ENCODE results near the gene KLHL3.

KLHL3 gene

DNA sequence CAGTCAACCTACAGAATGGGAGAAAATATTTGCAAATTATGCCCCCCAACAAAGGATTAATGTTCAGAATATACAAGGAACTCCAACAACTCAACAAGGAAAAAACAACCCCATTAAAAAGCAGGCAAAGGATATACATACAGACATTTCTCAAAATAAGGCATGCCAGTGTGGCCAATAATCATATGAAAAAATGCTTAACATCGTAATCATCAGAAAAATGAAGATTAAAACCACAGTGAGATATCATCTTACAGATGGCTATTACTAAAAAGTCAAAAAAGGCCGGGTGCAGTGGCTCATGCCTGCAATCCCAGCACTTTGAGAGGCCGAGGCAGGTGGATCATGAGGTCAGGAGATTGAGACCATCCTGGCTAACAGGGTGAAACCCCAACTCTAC, 103.2 kb downstream of the KLHL3 start:
- no peak for DNase-seq (ENCODE audit: low spot score)

- no peak for DNase-seq (ENCODE audit: low spot score)
Observed at GRCh38 chr5:137631453-137631852, 104.4 kb downstream of the KLHL3 start.

DNA sequence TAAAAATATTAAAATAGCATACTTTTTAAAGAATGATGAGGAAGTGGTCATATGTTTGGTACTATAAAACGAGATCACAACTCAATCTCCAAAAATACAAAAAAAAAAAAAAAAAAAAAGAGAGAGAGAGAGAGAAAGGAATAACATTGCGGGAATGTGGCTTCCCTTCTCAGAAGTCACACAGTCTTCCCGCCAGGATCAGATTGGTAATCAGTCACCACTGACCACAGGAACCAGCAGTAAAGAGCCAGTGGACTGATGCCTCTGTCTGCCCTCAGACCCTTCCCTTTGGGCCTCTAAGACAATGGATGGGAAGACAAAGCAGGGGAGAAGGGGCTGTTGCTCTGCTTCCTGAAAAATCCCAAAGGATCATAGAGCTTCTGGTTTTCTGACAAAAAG, 104.9 kb downstream of the KLHL3 start:
- no peak for DNase-seq (ENCODE audit: low spot score)

GRCh38 chr5:137630216-137630971, 105.5 kb downstream of the KLHL3 start:
- no peak for DNase-seq (ENCODE audit: low spot score)

DNA sequence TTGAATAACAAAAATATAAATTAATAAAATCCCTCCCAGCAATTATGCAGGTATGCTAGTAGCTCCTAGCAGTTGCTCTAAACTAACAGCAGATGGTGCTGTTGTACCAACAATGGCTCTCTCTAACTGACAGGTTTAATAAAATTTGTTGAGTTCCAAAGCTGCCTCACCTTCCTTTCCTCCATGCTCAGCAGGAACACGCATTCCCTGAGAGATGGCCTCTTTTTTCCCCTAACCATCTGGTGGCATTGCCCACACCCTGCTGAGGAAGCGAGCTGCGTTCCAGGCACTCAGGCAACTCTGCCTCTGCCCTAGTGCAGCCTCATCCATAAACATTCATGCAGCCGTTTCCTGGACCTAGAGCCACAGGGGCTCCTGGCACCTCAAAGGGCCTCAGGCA, 106.2 kb downstream of the KLHL3 start:
- peak; percentile 50 for DNase-seq (ENCODE audit: low spot score)

- DNase-seq (ENCODE audit: low spot score) = no peak
Observed at GRCh38 chr5:137627706-137628105, 108.2 kb downstream of the KLHL3 start.

DNA sequence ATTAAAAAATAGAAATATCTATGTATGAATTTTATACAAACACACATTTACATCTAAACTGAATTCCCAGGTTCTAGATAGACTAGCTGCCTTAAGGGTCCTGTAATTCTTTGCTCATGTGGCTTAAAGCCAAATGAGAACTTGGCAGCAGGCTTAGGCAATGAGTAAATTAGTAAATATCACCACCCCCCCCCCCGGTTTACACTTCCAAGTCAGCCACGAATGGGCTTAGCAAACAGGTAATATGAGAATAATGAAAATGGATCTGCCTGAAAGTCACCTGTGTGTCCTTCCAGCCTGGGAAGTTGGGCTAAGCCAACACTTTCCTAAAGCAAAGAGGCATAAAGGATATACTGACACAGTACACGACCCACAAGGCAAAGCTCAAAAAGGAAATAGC, 108.6 kb downstream of the KLHL3 start:
- no peak for DNase-seq (ENCODE audit: low spot score)

- DNase-seq (ENCODE audit: low spot score) = no peak
Observed at GRCh38 chr5:137624786-137625349, 111.0 kb downstream of the KLHL3 start.

DNA sequence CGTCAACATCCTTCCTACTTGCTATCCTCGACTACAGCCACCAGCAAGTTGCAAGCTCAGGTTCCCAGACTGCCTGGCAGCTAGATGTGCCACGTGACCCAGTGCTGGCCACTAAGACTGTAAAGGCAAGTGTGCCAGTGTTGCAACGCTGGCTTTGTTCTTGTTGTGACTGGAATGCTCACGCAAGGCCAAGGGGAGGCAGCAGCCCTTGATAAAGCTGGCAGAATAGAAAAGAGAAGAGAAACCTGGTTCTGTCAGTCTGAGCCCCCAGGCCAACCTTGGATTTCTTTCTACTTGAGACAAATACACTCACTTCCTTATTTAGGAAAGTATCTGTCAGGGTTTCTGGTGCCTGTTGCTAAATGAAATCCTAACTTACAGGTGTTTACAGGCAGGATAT, 113.0 kb downstream of the KLHL3 start:
- DNase-seq (ENCODE audit: low spot score) = no peak

DNA sequence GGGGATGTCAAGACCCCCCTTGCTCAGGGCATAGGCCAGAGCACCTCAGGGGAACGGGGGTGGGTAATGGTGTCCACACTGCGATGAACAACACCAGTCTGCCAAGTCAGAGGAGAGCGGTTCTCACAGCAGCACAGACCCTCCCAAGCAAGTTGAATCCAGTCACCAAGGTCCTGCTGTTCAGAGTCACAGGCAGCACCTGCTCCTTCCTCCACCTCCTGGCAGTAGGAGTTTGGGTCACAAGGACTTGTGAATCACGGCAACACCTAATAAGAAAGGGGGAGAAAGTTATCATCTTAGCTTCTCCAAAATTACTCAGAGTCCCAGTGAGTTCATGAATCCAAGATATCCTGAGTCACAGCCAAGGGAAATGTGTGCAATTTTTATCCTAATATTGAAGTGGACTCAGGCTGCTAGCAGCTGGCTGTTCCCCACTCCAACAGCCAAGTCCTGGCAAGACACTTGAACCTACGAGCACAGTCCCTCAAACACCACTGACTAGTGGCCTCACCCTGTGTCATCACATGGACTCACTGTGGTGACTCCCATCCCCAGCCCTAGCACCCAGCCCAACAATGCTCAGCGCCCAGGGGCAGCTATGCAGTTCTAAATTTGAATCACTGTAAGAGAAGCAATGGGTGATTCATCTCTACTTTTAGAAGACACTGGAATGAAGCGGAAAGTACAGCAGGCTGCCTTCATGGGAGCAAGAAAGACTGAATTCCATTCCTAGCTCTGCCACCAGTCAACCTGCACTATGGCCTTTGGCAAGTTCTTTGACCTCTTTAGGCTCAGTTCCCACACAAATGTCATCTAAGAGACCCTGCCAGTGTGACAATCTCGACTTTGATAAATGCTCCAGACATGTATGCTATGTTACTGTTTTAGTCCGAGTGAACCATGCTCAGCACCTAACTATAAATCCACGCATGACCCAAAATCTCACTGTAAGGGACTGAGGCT, 113.7 kb downstream of the KLHL3 start:
- DNase-seq (ENCODE audit: low spot score) = no peak

GRCh38 chr5:137621306-137621705, 114.6 kb downstream of the KLHL3 start:
- no peak for DNase-seq (ENCODE audit: low spot score)

DNA sequence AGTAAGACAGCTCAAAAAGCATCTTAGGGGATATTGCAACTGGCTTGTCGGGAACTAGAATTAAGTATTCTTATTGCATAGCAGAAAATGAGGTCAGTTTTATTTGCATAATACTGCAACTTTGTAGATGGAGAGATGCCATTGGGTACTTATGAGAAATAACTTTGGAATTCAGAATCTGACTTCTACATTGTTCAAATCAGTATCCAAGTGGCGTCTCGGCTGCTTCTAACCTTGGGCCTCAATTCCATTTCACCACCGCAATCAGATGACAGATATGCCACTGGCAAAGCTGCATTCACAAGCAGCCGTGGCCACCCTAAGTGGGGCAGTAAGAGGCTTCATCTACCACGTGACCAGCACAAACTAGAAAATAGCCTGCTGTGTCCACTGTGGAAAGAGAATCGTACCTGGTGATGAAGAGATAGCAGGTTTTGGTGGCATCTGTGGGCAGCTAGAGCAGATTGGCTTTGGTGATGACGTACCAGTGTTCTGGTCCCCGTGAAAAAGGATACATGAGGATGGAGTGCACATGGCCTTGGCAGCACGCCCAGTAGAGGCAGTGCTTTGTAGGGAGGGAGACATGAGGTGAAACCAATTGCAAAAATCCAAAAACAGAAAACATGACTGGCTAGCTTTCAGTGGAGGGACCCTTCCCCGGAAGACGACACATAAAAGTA, 116.6 kb downstream of the KLHL3 start:
- DNase-seq (ENCODE audit: low spot score) = no peak

GRCh38 chr5:137618476-137618875, 117.4 kb downstream of the KLHL3 start:
- no peak for DNase-seq (ENCODE audit: low spot score)

- DNase-seq (ENCODE audit: low spot score) = no peak
Observed at GRCh38 chr5:137617528-137618205, 118.2 kb downstream of the KLHL3 start.

GRCh38 chr5:137616046-137616445, 119.8 kb downstream of the KLHL3 start:
- no peak for DNase-seq (ENCODE audit: low spot score)

- no peak for DNase-seq (ENCODE audit: low spot score)
Observed at GRCh38 chr5:137615171-137615775, 120.6 kb downstream of the KLHL3 start.

DNA sequence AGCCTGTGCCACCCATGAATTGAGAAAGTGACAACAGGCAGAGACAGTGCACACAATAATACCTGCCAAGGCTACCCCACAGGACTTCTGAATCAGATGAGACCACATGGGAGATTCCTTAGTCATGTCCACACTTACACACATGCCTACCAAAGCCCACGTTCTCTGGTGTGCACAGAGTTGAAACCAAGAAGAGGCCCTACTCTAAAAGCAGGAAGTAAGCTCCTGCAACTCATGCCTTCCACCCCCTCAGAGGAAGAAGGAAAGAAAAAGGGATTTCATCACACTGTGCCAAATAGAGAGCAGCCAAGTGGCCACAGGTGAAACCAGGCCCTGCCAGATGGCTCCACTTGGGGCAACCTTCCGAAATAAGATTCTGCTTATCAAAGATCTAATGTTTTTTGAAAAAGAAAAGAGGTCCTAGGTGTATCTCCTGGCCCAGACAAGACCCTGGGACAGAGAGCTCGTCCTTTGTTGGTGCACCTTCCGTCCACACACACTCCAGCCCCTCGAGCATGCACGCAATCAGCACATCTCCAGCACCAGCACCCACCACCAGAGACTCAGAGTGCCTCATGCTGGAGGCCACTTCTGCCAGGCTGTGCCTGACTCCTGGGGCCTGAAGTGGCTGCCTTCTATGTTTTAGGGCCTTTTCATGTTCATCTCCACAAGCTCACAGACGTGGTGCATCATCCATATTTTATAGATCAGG, 122.2 kb downstream of the KLHL3 start:
- DNase-seq (ENCODE audit: low spot score) = no peak

- DNase-seq (ENCODE audit: low spot score) = no peak
Observed at GRCh38 chr5:137612576-137612975, 123.3 kb downstream of the KLHL3 start.

DNA sequence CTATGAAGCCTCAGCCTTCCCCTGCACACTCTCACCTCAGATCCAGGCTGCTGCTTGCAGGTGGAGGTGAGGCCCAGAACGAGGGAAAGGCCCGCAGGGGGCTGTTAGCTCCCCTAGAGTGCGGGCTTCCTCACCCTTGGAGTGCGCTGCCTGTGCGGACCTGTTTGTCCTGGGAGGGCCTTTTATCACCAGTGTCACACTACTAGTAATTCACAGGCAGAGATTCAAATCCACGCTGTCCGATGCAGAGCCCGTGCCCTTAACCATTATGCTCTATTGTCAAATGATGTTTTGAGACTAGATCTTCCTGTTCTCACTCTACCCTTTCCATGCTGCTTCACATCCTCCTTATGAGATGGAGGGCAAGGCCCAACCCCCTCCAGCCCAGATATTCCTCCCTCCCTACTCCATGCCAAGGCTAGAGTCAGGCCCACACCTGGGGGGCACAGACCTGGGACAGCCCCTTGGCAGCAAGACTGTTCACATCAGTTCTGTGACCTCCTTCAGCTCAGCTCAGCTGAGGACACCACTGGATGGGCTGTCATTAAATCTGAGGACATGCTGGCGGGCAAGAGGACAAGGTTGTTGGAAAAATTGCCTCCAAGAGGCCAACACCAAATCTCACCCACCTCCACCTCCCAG, 124.0 kb downstream of the KLHL3 start:
- DNase-seq (ENCODE audit: low spot score) = no peak

- no peak for DNase-seq (ENCODE audit: low spot score)
Observed at GRCh38 chr5:137611011-137611580, 124.8 kb downstream of the KLHL3 start.
